Measurements from ENCODE around the gene PABPN1L. TPM values are rescaled to one million over a fixed set of nuclear protein-coding genes. Genes with fewer than 3 reads are reported as not detected.

Gene PABPN1L
- total and polyA plus RNA-seq, 2 of the 8 experiments (the other 6 are each of a cell fraction or from before 2014, with no cell fraction given), result not detected

GRCh38 chr16:88903267-88903666, 36.8 kb upstream of the PABPN1L start:
- H3K4ac ChIP-seq (replicated peaks; ENCODE audit: insufficient read length, low read depth, low read length), result no peak overlapping the region
- no peak overlapping the region for H3K9ac ChIP-seq (replicated peaks in 1 of 4; ENCODE audit: extremely low read depth in 1 of 4, low read depth in 3 of 4, low read length in 3 of 4)
- no peak for FAIRE-seq
- no peaks in the 10 kb centered on the region for H3K9me3 ChIP-seq (ENCODE audit: insufficient read depth in 2 of 2, low read depth in 1 of 2, low read length in 1 of 2)
- H3K79me2 ChIP-seq (ENCODE audit: control insufficient read depth in 1 of 2, insufficient read depth in 2 of 2, low read length in 2 of 2), result no peaks in the 10 kb centered on the region
- H3K4me1 ChIP-seq (replicated peaks in 1 of 4; ENCODE audit: control insufficient read depth in 3 of 4, insufficient read depth in 4 of 4, low read length in 3 of 4), result peaks cover 0 to 8% (median 4%) of the 10 kb centered on the region in 4 experiments; a peak in 3 of 7 replicates
- no peak overlapping the region for H2BK5ac ChIP-seq (ENCODE audit: low read depth, low read length)
- H3K14ac ChIP-seq (ENCODE audit: insufficient read length), result no peak overlapping the region
- H3K23ac ChIP-seq (ENCODE audit: insufficient read length), result no peak overlapping the region
- H3K27me3 ChIP-seq (replicated peaks in 1 of 4; ENCODE audit: control insufficient read depth in 3 of 4, extremely low read depth in 1 of 4, insufficient read depth in 3 of 4, low read length in 3 of 4), result no peaks in the 10 kb centered on the region
- H2AK5ac ChIP-seq (ENCODE audit: low read depth, low read length), result no peak overlapping the region
- H2AFZ ChIP-seq (ENCODE audit: low read length), result no peak overlapping the region
- TF ChIP-seq MAX (IDR thresholded peaks at IDR 0.05) (no peak), CREB1 (IDR thresholded peaks at IDR 0.05) (no peak), CHD1 (IDR thresholded peaks at IDR 0.05; ENCODE audit: low read depth, low read length) (no peak), YY1 (IDR thresholded peaks at IDR 0.05; ENCODE audit: low read depth, low read length) (no peak)
- DNase-seq (ENCODE audit: low read depth in 1 of 2, low spot score in 2 of 2), result no peak
- no peak overlapping the region for H2BK20ac ChIP-seq (ENCODE audit: low read length)
- H4K91ac ChIP-seq (replicated peaks; ENCODE audit: insufficient read length, low read length), result no peak overlapping the region
- 84% methylated on average over 11 of the region's 14 CpGs; no CpG with 5 or more reads in 1 of the 2 experiments for WGBS, 2 experiments (ENCODE audit: extremely low coverage in 1 of 2, insufficient coverage in 1 of 2, insufficient read length in 1 of 2, insufficient replicate concordance in 2 of 2, low coverage in 1 of 2, low lambda C conversion rate in 2 of 2, missing lambda C conversion rate in 1 of 2)
- no peaks in the 10 kb centered on the region for H3K36me3 ChIP-seq (ENCODE audit: control insufficient read depth in 2 of 4, insufficient read depth in 4 of 4, low read length in 3 of 4)
- H3K4me2 ChIP-seq (ENCODE audit: insufficient read depth in 1 of 2, low read depth in 2 of 2, low read length in 2 of 2), result no peak overlapping the region
- no peaks in the 10 kb centered on the region for H4K20me1 ChIP-seq (replicated peaks in 1 of 2; ENCODE audit: control insufficient read depth in 1 of 2, insufficient read depth in 2 of 2, low read length in 2 of 2)
- no peak overlapping the region for H3K4me3 ChIP-seq (ENCODE audit: extremely low read depth in 1 of 4, insufficient read depth in 2 of 4, low read depth in 3 of 4, low read length in 4 of 4)
- no peak overlapping the region for H2BK12ac ChIP-seq (ENCODE audit: low read depth, low read length)
- no peak overlapping the region for H3K27ac ChIP-seq (ENCODE audit: low read depth, low read length)
- no peaks in the 10 kb centered on the region for H3K79me1 ChIP-seq (ENCODE audit: low read depth, low read length)
- H4K5ac ChIP-seq (ENCODE audit: insufficient read length, low read depth, low read length), result no peak overlapping the region
- H2BK15ac ChIP-seq (ENCODE audit: low read length), result 0 out of 2 replicates have a peak overlapping the region, but pooled peaks have one; percentile 29
- CTCF ChIA-PET (ENCODE audit: partially characterized antibody), result no interaction called here
- H4K8ac ChIP-seq (ENCODE audit: extremely low read depth, insufficient read depth, low read length), result peak overlapping the region; percentile 4; the same call in 1 of the 2 replicates
- no peaks in the 10 kb centered on the region for H3K23me2 ChIP-seq (ENCODE audit: low read depth, low read length)
- POLR2A ChIA-PET (ENCODE audit: partially characterized antibody), result interaction anchor here (0.7 kb wide), 1 partner anchor 21 kb away, joined by 5 read pairs; no protein-coding TSS in a partner anchor
- H3K56ac ChIP-seq (replicated peaks; ENCODE audit: insufficient read length, low read depth, low read length), result no peak overlapping the region
- no peak overlapping the region for H2BK120ac ChIP-seq (replicated peaks; ENCODE audit: low read depth, low read length)
- no peak overlapping the region for H3K18ac ChIP-seq (ENCODE audit: extremely low read depth, low read length)

Data from H1 (cell line).